ENCODE measurements around the gene ACOT13.

DNA sequence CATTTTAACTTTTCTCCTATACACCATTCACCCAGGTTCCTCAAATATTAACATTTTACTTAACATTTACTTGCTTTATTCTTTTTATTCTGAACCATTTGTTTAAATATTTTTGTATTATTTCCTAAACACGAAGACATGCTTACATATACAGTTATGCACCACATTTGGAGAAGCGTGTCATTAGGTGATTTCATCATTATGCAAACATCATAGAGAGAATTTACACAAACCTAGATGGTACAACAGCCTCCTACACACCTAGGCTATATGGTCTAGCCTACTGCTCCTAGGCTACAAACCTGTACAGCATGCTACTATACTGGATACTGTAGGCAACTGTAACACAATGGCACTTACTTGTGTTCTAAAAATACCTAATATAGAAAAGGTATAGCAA, 6.8 kb upstream of the ACOT13 start:
- TF ChIP-seq, protein P1, sequence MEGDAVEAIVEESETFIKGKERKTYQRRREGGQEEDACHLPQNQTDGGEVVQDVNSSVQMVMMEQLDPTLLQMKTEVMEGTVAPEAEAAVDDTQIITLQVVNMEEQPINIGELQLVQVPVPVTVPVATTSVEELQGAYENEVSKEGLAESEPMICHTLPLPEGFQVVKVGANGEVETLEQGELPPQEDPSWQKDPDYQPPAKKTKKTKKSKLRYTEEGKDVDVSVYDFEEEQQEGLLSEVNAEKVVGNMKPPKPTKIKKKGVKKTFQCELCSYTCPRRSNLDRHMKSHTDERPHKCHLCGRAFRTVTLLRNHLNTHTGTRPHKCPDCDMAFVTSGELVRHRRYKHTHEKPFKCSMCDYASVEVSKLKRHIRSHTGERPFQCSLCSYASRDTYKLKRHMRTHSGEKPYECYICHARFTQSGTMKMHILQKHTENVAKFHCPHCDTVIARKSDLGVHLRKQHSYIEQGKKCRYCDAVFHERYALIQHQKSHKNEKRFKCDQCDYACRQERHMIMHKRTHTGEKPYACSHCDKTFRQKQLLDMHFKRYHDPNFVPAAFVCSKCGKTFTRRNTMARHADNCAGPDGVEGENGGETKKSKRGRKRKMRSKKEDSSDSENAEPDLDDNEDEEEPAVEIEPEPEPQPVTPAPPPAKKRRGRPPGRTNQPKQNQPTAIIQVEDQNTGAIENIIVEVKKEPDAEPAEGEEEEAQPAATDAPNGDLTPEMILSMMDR (IDR thresholded peaks at IDR 0.05; ENCODE audit: low read depth, low read length) = no peak
- TF ChIP-seq POLR2A (IDR thresholded peaks at IDR 0.05; ENCODE audit: extremely low read depth, insufficient read length) (no peak), MYC (IDR thresholded peaks at IDR 0.05; ENCODE audit: low read depth, low read length) (no peak)
- TF ChIP-seq, protein P2, sequence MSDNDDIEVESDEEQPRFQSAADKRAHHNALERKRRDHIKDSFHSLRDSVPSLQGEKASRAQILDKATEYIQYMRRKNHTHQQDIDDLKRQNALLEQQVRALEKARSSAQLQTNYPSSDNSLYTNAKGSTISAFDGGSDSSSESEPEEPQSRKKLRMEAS (IDR thresholded peaks at IDR 0.05; ENCODE audit: low read depth, low read length) = no peak

All from NB4 (cell line).